HepG2 (cell line): ENCODE results near the gene ERRFI1.

ENCODE experiments used
- CHD2 ChIP-seq: IDR thresholded peaks from 2 replicates; pipeline ENCODE4 v1.6.1; 2011; ENCODE audit warnings: low read depth, low read length, improper control_type of control experiment
- EP300 ChIP-seq, 3 experiments: sonication (generic) in 1 of 3; formaldehyde crosslinking in 1 of 3; IDR thresholded peaks; 2 replicates each; pipeline versions ENCODE4 v1.5.1 to v1.6.1; 2011 to 2020; ENCODE audit warnings: low read depth in 2 of 3, low read length in 2 of 3, borderline replicate concordance in 1 of 3, improper control_type of control experiment in 1 of 3, mild to moderate bottlenecking in 1 of 3, missing genetic modification reagents in 1 of 3, moderate library complexity in 1 of 3
- EZH2 ChIP-seq: conservative IDR thresholded peaks from 2 replicates; pipeline ENCODE4 v1.6.1; 2012; ENCODE audit warnings: mild to moderate bottlenecking, low read depth, low read length, moderate library complexity
- KAT7 ChIP-seq: IDR thresholded peaks from 2 replicates; pipeline ENCODE4 v1.6.1; 2018; ENCODE audit warnings: borderline replicate concordance, missing compliant biosample characterization
- MTF1 ChIP-seq: sonication (generic); formaldehyde crosslinking; IDR thresholded peaks from 2 replicates; pipeline ENCODE4 v1.5.0; 2020; ENCODE audit warnings: missing genetic modification reagents
- NR1H2 ChIP-seq: sonication (generic); formaldehyde crosslinking; IDR thresholded peaks from 2 replicates; pipeline ENCODE4 v1.8.1; 2022; ENCODE audit warnings: low read depth, missing genetic modification reagents, borderline replicate concordance
- POLR2A ChIP-seq, 2 experiments: IDR thresholded peaks; 2 replicates each; pipeline ENCODE4 v1.6.1; 2011; ENCODE audit warnings: low read depth in 2 of 2, low read length in 2 of 2, mild to moderate bottlenecking in 1 of 2, moderate library complexity in 1 of 2; ENCODE audit not compliant: insufficient read depth in 1 of 2
- RXRA ChIP-seq: sonication (generic); formaldehyde crosslinking; IDR thresholded peaks from 2 replicates; pipeline ENCODE4 v1.5.1; 2020; ENCODE audit warnings: missing genetic modification reagents
- TF ChIP-seq, protein P1 (sequence below): sonication (generic); formaldehyde crosslinking; IDR thresholded peaks from 2 replicates; pipeline ENCODE4 v1.5.0; 2020; ENCODE audit warnings: mild to moderate bottlenecking, missing genetic modification reagents, moderate library complexity

DNA sequence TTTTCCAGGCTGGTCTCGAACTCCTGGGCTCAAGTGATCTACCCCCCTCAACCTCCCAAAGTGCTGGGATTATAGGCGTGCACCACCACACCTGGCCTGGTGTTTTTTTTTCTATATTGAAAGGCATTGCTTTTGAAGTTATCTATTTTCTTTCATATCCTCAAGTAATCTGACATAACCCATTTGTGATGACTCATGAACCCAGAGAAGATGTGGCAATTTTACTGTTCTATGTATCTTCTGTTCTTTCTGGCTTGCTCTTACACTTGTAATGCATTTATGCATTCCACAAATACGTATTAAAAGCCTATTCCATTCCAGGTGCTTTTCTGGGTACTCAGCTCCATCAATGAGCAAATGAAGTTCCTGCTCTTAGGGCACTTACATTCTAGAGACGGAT lies 29.9 kb upstream of the ERRFI1 start:
- TF ChIP-seq, protein P1, sequence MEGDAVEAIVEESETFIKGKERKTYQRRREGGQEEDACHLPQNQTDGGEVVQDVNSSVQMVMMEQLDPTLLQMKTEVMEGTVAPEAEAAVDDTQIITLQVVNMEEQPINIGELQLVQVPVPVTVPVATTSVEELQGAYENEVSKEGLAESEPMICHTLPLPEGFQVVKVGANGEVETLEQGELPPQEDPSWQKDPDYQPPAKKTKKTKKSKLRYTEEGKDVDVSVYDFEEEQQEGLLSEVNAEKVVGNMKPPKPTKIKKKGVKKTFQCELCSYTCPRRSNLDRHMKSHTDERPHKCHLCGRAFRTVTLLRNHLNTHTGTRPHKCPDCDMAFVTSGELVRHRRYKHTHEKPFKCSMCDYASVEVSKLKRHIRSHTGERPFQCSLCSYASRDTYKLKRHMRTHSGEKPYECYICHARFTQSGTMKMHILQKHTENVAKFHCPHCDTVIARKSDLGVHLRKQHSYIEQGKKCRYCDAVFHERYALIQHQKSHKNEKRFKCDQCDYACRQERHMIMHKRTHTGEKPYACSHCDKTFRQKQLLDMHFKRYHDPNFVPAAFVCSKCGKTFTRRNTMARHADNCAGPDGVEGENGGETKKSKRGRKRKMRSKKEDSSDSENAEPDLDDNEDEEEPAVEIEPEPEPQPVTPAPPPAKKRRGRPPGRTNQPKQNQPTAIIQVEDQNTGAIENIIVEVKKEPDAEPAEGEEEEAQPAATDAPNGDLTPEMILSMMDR (CRISPR knock-in tag), result no peak
- TF ChIP-seq NR1H2 (CRISPR knock-in tag), result no peak
- no peak for TF ChIP-seq KAT7 (CRISPR knock-in tag)
- TF ChIP-seq POLR2A (IDR thresholded peaks at IDR 0.05; ENCODE audit: insufficient read depth in 1 of 2, low read depth in 2 of 2, low read length in 2 of 2), result no peak
- no peak for TF ChIP-seq MTF1 (CRISPR knock-in tag)
- no peak for TF ChIP-seq EZH2
- no peak for TF ChIP-seq CHD2
- no peak for TF ChIP-seq EP300 (IDR thresholded peaks at IDR 0.05; ENCODE audit: low read depth in 2 of 2, low read length in 2 of 2)
- TF ChIP-seq EP300 (CRISPR knock-in tag; IDR thresholded peaks at IDR 0.05; ENCODE audit: borderline replicate concordance), result no peak
- no peak for TF ChIP-seq RXRA (CRISPR knock-in tag)
